ENCODE results near the gene SMYD5. TPM values are rescaled to one million over a fixed set of nuclear protein-coding genes. Genes with fewer than 3 reads are reported as not detected.

SMYD5 gene
- total RNA-seq, 2 experiments from 2014 or later: 42.4 to 44.1 TPM

DNA sequence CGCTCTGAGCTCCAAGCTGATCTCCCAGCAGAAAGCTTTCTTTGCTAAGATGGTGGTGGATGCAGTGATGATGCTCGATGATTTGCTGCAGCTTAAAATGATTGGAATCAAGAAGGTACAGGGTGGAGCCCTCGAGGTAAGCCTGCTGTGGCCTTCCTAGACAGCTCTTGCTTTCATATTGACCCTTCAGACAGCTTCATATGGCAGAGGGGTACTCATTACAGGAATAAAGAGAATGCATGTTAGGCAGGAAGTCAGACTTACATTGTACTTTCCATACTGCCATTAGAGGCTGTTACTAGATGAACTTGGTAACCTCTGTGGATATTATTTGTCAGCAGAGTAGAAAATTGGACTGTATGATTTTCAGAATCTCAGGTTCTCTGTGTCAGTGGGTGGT, 30.5 kb downstream of the SMYD5 start:
- no peaks in the 10 kb centered on the region for H3K27me3 Mint-ChIP-seq
- peak overlapping the region; percentile 41 for H3K27ac Mint-ChIP-seq
- no peaks in the 10 kb centered on the region for H3K9me3 Mint-ChIP-seq
- peaks cover 22% of the 10 kb centered on the region for H3K36me3 Mint-ChIP-seq
- H3K4me3 Mint-ChIP-seq: no peak overlapping the region
- H3K4me1 Mint-ChIP-seq: peaks cover 12% of the 10 kb centered on the region
- no peak for DNase-seq

DNA sequence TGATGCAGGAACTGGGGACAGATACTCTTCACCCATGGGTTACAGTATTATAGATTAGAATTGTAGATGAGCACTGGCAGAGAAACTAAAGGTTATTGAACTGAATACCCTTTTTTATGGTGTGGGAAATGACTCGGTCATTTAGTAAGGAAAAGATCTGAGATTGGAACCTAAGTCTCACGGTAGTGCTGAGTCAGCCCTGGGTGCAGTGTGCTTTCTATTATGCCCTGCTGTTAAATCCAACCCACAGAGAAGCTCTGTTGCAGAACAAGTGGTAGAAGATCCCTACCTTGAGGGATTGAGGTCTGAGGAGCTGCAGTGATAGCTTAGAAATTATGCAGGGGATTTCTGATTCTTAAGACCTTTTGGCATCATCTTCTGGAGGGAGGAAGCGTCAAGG, 32.8 kb downstream of the SMYD5 start:
- peaks cover 10% of the 10 kb centered on the region for H3K4me1 Mint-ChIP-seq
- no peak for DNase-seq
- peaks cover 33% of the 10 kb centered on the region for H3K36me3 Mint-ChIP-seq
- no peak overlapping the region for H3K4me3 Mint-ChIP-seq
- no peaks in the 10 kb centered on the region for H3K27me3 Mint-ChIP-seq
- H3K9me3 Mint-ChIP-seq: no peaks in the 10 kb centered on the region
- peak overlapping the region; percentile 2 for H3K27ac Mint-ChIP-seq

DNA sequence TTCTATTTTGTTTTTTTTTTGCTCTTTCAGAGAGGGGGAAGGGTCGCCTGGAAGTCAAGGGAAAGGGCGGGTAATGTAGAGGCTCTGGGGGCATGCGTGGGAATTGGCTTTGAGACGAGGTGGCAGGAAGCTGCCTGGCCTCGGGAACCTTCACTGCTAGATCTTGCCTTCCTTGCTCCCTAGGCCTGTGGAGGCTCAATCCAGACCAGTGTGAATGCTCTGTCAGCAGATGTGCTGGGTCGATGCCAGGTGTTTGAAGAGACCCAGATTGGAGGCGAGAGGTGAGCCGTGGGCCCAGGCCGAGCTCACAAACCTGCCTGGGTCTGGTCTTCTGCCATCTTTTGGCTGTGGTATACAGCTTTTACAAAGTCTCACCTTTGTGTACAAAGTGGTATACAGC, 35.6 kb downstream of the SMYD5 start:
- Mint-ChIP-seq H3K36me3 (peaks cover 34% of the 10 kb centered on the region), H3K4me1 (peaks cover 6% of the 10 kb centered on the region), H3K27me3 (no peaks in the 10 kb centered on the region), H3K4me3 (no peak overlapping the region), H3K27ac (no peak overlapping the region), H3K9me3 (no peaks in the 10 kb centered on the region)
- no peak for DNase-seq

DNA sequence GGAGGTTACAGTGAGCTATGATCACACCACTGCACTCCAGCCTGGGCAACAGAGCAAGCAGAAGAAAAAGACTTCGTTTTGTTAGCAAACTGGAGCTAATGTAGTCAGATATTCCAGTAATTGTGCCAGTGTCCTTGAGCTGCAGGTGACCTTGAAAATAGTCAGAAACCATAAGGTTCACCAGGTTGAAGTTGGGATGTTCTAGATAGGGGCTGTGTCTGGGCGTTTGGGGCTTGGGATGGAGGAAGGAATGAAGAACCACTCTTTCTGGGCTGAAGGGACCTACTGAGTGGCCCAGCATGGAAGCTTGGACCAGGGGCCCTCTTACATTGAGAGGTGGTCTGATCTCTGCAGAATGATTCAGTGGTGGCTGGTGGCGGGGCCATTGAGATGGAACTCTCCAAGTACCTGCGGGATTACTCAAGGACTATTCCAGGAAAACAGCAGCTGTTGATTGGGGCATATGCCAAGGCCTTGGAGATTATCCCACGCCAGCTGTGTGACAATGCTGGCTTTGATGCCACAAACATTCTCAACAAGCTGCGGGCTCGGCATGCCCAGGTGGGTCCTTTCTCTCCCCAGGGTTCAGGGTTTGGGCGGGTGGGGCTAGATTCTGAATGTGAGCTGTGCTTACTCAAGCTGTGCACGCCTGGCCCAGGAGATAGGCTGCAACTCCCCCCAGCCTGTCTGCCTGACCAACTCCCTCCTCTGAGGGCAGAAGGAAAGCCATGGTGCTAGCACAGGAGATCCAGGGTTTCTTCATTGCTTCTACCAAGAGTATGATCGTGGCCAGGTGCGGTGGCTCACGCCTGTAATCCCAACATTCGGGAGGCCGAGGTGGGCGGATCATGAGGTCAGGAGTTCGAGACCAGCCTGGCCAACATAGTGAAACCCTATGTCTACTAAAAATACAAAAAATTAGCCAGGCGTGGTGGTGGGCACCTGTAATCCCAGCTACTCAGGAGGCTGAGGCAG, 37.1 kb downstream of the SMYD5 start:
- peak overlapping the region; percentile 22 for H3K27ac Mint-ChIP-seq
- no peak for DNase-seq
- H3K36me3 Mint-ChIP-seq: peaks cover 34% of the 10 kb centered on the region
- peaks cover 3% of the 10 kb centered on the region for H3K4me1 Mint-ChIP-seq
- no peaks in the 10 kb centered on the region for H3K9me3 Mint-ChIP-seq
- no peak overlapping the region for H3K4me3 Mint-ChIP-seq
- H3K27me3 Mint-ChIP-seq: no peaks in the 10 kb centered on the region

DNA sequence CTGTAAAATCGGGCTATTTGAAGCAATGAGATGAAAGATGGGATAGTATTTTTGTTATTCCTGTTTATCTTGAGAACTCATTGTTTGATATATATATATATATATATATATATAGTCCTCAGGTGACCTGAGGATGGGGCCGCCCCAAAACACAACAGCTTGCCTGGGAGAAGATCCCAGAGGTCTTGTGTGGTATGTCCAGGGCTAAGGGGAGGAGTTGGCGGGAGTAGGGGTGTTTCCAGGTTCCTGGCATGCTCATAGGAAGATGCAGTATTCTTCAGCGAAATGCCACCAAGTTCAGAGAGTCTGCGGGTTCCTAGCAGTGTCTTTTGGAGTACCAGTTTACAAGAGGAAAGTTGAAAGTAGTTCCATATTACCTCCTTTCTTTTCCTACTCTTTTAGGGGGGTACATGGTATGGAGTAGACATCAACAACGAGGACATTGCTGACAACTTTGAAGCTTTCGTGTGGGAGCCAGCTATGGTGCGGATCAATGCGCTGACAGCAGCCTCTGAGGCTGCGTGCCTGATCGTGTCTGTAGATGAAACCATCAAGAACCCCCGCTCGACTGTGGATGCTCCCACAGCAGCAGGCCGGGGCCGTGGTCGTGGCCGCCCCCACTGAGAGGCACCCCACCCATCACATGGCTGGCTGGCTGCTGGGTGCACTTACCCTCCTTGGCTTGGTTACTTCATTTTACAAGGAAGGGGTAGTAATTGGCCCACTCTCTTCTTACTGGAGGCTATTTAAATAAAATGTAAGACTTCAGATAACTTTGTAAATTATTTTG, 38.4 kb downstream of the SMYD5 start:
- Mint-ChIP-seq H3K4me1 (peaks cover 3% of the 10 kb centered on the region), H3K4me3 (no peak overlapping the region), H3K27me3 (no peaks in the 10 kb centered on the region), H3K9me3 (no peaks in the 10 kb centered on the region), H3K36me3 (peaks cover 25% of the 10 kb centered on the region), H3K27ac (no peak overlapping the region)
- no peak for DNase-seq

DNA sequence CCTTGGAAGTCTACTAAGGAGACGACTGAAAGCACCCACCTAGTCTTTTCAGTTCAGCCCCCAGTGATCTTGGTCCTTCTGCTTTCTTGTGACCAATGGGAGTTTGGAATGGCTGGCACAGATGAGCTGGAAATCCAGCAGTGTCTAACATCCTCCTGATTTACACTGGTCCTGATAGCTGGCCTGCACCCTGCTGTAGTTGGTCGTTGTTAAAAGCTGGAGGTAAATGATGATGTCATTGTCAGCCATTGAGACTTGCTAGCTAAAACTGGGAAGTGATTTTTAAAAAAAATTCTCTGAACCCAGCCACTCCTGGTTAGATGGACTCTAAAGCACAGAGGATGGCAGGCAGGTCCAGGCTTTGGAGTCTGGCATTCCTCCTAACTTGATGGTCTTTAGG, 39.4 kb downstream of the SMYD5 start:
- Mint-ChIP-seq H3K4me1 (peaks cover 3% of the 10 kb centered on the region), H3K4me3 (no peak overlapping the region), H3K36me3 (peaks cover 22% of the 10 kb centered on the region), H3K9me3 (no peaks in the 10 kb centered on the region), H3K27me3 (no peaks in the 10 kb centered on the region), H3K27ac (peak overlapping the region; percentile 48)
- DNase-seq: no peak

DNA sequence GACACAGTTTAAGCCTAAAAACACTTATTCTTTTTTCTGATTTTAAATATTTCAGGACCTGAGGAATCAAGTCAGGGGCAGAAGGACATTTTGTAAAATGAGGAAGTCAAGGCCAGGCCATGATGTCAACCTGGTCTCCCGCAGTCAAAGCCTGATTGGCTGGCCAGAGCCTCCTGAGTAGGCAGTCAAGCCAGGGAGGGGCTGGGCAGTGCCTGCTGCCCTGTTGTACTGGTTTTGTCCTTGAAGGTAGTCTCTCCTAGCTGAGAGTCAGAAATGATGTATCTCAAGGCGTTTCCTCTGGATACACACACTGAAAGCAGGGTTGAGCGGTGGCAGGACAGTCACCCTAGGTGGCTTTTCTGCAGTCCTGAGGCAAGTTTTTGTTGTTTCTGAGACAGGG, 39.9 kb downstream of the SMYD5 start:
- no peaks in the 10 kb centered on the region for H3K9me3 Mint-ChIP-seq
- peaks cover 3% of the 10 kb centered on the region for H3K4me1 Mint-ChIP-seq
- H3K4me3 Mint-ChIP-seq: no peak overlapping the region
- H3K36me3 Mint-ChIP-seq: peaks cover 22% of the 10 kb centered on the region
- H3K27ac Mint-ChIP-seq: peak overlapping the region; percentile 48
- DNase-seq: no peak
- no peaks in the 10 kb centered on the region for H3K27me3 Mint-ChIP-seq

DNA sequence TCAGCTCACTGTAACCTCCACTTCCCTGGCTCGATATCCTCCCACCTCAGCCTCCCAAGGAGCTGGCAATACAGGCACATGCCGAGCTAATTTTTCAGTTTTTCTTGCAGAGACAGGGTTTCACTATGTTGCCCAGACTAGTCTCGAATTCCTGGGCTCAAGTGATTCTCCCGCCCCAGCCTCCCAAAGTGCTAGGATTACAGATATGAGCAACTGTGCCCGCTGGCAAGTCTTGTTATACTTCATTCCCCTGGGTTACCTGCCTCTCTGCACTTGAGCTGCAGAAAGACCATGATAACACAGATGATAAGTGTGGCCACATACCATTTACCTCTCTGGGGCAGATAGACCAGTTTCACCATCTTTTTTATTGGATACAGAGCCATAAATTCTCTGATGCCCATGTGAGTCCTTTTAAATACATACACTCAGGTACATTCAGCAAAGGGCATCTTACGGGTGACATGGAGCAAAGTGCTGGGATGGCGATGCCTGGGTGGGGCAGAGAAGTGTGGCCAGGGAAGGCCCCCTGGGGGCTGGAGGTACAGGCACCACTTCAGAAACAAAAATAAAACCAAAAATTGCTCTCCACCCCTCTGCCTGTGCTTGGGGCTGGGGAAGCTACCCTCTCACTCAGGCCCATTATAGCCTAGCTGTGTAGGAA, 40.4 kb downstream of the SMYD5 start:
- peak overlapping the region; percentile 29 for H3K27ac Mint-ChIP-seq
- no peaks in the 10 kb centered on the region for H3K9me3 Mint-ChIP-seq
- H3K36me3 Mint-ChIP-seq: peaks cover 22% of the 10 kb centered on the region
- no peaks in the 10 kb centered on the region for H3K27me3 Mint-ChIP-seq
- no peak overlapping the region for H3K4me3 Mint-ChIP-seq
- no peak for DNase-seq
- peaks cover 3% of the 10 kb centered on the region for H3K4me1 Mint-ChIP-seq

DNA sequence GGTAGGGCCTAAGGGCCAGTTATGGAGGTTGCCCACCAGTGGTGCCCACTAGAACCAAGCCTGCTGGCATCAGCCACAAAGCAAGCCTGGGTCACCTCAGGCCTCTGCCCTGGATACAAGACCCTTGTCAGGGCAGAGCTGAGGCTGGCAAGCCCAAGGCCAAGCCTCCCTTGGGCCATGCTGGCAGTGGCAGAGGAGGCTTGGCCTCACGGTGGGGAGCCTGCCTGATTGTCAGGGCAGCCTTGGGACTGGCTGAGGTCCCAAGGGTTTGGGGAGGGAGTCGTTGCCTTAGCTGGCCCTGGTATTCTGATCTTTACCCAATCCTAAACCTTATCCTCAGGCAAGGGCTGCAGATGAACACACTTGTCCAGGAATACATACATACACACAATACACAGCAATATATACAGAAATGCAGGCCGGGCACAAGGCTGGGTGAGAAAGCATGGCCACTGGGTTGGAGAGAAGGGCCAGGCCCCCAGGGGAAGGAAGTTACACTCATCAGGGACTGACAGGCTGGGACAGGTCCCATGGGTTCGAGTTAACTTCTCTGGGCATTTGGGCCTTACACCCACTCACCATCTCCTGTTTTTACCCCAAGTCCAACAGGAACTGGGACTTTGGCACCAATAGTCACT, 41.1 kb downstream of the SMYD5 start:
- H3K36me3 Mint-ChIP-seq: peaks cover 17% of the 10 kb centered on the region
- H3K9me3 Mint-ChIP-seq: no peaks in the 10 kb centered on the region
- peaks cover 3% of the 10 kb centered on the region for H3K4me1 Mint-ChIP-seq
- H3K27ac Mint-ChIP-seq: peak overlapping the region; percentile 12
- no peak for DNase-seq
- H3K4me3 Mint-ChIP-seq: no peak overlapping the region
- H3K27me3 Mint-ChIP-seq: no peaks in the 10 kb centered on the region

DNA sequence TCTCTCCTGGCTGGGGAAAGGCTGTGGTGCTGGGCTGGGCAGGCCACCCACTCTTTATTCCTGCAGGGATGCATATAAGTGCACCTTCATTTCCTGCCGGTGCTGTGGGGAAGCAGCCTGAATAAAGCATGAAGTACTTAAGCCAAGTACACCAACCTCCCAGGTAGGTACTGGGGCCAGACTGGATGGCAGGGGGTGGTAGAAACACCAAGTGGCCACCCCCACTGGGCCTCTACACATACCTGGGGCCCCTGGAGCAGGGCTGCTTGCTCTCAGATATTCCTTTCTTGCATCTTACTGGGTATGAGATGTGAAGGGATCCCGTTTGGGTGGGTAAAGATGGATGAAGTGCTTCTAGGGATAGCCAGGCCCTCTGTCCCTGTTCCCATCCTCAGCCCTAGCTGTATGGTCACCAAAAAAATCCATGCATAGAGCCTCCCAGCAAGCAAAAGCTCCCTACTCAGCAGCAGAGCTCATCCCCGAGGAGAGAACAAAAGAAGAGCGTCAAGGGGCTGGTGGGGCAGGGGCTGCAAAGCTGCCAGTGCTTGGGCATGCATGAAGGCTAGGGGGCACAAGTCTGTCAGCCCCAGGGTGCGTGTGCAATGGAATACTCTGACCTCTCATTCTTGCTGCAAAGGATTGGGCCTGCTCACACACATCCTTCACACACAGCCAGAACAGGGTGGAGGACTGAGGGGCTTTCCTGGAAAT, 42.0 kb downstream of the SMYD5 start:
- Mint-ChIP-seq H3K4me1 (peaks cover 3% of the 10 kb centered on the region), H3K27me3 (no peaks in the 10 kb centered on the region), H3K36me3 (peaks cover 10% of the 10 kb centered on the region), H3K9me3 (no peaks in the 10 kb centered on the region), H3K27ac (no peak overlapping the region), H3K4me3 (no peak overlapping the region)
- DNase-seq: no peak

DNA sequence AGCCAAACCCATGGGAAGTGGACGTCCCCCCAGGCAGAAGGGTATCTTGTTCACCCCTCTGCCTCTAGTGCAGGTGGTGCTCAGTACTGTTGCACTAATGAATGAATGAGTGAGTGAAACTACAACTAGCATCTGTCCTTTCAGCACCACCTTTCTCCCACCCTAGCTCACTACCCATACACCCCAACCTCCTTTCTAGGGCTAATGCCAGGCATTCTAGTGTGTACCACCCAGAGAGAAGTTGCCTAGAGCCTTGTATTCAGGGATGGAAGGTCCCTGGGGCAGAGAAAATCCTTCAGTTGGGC, 42.5 kb downstream of the SMYD5 start:
- Mint-ChIP-seq H3K9me3 (no peaks in the 10 kb centered on the region), H3K4me1 (peaks cover 3% of the 10 kb centered on the region), H3K36me3 (peaks cover 9% of the 10 kb centered on the region), H3K27me3 (no peaks in the 10 kb centered on the region), H3K4me3 (no peak overlapping the region), H3K27ac (no peak overlapping the region)
- no peak for DNase-seq

DNA sequence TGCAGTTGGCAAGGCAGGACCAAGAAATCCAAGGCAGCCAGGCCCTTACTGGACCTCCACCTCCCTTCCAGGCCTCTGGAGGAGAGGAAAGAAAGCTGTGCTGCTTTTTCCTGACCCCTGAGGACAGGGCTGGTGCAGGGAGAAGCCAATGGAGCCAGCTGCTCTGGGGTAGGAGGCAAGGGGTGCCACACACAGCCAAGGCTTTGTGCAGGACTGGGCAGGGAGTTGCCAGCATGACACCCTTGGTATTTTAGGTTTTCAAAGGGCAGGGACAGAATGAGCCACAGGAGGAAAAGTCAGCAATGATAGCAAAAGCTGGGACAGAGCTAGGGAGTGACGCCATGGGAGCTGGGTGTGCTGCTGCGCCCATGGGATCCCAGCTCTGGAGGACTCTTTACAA, 43.0 kb downstream of the SMYD5 start:
- Mint-ChIP-seq H3K4me3 (no peak overlapping the region), H3K27ac (no peak overlapping the region), H3K27me3 (no peaks in the 10 kb centered on the region), H3K9me3 (no peaks in the 10 kb centered on the region), H3K36me3 (peaks cover 9% of the 10 kb centered on the region), H3K4me1 (peaks cover 2% of the 10 kb centered on the region)
- no peak for DNase-seq

DNA sequence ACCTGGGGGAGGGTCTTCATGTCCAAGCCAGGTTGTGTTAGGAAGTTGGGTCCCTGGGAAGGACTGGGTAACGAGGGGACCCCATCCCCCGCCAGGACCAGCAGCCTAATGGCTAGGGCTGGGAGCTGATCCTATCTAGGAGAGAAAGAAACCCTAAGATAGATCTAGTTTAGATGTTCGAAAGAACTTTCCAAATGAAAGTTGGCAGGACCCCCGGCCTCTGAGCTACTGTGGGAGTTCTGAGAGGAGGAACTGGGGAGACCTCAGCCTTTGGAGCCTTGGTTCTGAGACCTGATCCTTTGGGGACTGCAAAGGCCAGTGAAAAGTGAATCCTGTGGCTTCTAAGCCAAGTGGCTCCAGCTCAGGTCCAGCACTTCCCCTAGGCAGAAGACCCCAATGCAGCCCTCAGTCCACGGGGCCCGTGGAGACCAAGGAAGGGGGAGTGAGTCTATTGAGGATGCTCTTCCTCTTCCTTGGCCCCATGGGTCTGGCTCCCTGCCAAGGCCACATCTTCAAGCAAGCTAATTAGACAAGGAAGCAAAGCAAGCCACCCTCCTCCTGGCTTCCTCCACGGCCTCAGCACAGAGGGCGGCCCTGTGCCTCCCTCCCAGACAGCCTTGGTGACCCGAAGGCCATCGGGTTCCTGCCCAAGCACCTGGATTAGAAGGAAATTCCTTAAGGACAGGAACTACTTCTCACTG, 43.5 kb downstream of the SMYD5 start:
- Mint-ChIP-seq H3K9me3 (no peaks in the 10 kb centered on the region), H3K4me1 (no peaks in the 10 kb centered on the region), H3K36me3 (peaks cover 9% of the 10 kb centered on the region), H3K27me3 (no peaks in the 10 kb centered on the region), H3K4me3 (no peak overlapping the region), H3K27ac (no peak overlapping the region)
- no peak for DNase-seq

Measured in activated naive CD8-positive, alpha-beta T cell treated with anti-CD3 and anti-CD28 coated beads for 36 hours (primary cell).